ENCODE data around the gene NFATC2.

DNA sequence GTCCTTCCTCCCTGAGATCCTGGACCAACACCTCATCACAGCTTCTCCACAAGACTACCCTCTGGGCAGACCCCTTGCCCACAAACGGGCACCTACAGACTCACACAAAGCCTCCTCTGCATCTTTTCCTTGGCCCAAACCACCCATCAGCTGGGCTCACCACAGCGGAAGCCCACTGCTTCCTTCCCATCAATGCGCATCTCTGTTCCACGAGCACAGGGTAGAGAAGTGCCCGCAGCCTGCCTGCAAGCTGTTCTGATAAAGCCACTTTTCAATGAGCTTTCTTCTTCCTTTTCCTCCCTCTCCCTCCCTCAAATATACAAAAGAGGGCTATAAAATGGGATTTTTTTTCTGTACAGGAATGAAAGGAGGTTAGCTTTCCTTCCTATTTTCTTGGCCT is 111.2 kb downstream of the NFATC2 start:
- TF ChIP-seq, protein P1, sequence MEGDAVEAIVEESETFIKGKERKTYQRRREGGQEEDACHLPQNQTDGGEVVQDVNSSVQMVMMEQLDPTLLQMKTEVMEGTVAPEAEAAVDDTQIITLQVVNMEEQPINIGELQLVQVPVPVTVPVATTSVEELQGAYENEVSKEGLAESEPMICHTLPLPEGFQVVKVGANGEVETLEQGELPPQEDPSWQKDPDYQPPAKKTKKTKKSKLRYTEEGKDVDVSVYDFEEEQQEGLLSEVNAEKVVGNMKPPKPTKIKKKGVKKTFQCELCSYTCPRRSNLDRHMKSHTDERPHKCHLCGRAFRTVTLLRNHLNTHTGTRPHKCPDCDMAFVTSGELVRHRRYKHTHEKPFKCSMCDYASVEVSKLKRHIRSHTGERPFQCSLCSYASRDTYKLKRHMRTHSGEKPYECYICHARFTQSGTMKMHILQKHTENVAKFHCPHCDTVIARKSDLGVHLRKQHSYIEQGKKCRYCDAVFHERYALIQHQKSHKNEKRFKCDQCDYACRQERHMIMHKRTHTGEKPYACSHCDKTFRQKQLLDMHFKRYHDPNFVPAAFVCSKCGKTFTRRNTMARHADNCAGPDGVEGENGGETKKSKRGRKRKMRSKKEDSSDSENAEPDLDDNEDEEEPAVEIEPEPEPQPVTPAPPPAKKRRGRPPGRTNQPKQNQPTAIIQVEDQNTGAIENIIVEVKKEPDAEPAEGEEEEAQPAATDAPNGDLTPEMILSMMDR (conservative IDR thresholded peaks at IDR 0.05), result no peak
- TF ChIP-seq EZH2 (IDR thresholded peaks at IDR 0.05; ENCODE audit: low read depth), result no peak

All from PC-9 (cell line).